GM21526 (cell line): Measurements from ENCODE around the gene IL11.
"Not testable (repeated sequence)": the region's sequence is repeated elsewhere in the genome, so short reads cannot be mapped to it uniquely, and the experiment has no call there.

Experiments
- ATAC-seq: cut with Tn5 transposase; IDR thresholded peaks from one replicate; pipeline ENCODE4 v1.9.1; 2021; ENCODE audit warnings: moderate library complexity; ENCODE audit not compliant: unreplicated experiment, low FRiP score

IL11 gene

GRCh38 chr19:55339105-55339888 is 31.0 kb downstream of the IL11 start, which contains the start of gene KMT5C:
Gene KMT5C, plus strand, starts transcription at chr19:55339876. Its CDS starts 2,061 bp downstream, at chr19:55341937.
- ATAC-seq = peak; percentile 77

GRCh38 chr19:55336101-55336500 is 34.2 kb downstream of the IL11 start:
- no peak for ATAC-seq

- no peak for ATAC-seq
These were observed 36.4 kb downstream of the IL11 start for GRCh38 chr19:55333870-55334269.

- not testable (repeated sequence) for ATAC-seq
These were observed 40.5 kb downstream of the IL11 start for GRCh38 chr19:55329791-55330190.

- ATAC-seq = not testable (repeated sequence)
These were observed 41.4 kb downstream of the IL11 start for GRCh38 chr19:55328774-55329318.

GRCh38 chr19:55325172-55325571 is 45.1 kb downstream of the IL11 start, which contains the start of gene TMEM150B:
Gene TMEM150B, minus strand, starts transcription at chr19:55325341. Its CDS starts 4,305 bp downstream, at chr19:55321036.
- no peak for ATAC-seq

GRCh38 chr19:55324662-55325061 is 45.6 kb downstream of the IL11 start:
- ATAC-seq = no peak

- no peak for ATAC-seq
These were observed 47.9 kb downstream of the IL11 start for GRCh38 chr19:55322204-55322885.

- ATAC-seq = no peak
These were observed 48.7 kb downstream of the IL11 start for GRCh38 chr19:55321466-55322137.

- ATAC-seq = no peak
These were observed 49.3 kb downstream of the IL11 start for GRCh38 chr19:55320844-55321419.

- no peak for ATAC-seq
These were observed 50.5 kb downstream of the IL11 start for GRCh38 chr19:55319785-55320184.

GRCh38 chr19:55316646-55317045 is 53.6 kb downstream of the IL11 start:
- ATAC-seq = no peak

GRCh38 chr19:55315956-55316525 is 54.2 kb downstream of the IL11 start:
- no peak for ATAC-seq

GRCh38 chr19:55314396-55314795 is 55.9 kb downstream of the IL11 start:
- ATAC-seq = no peak
